Right renal cortex interstitium (tissue), 3 donors: Measurements from ENCODE around the gene CD53. TPM values are rescaled to one million over a fixed set of nuclear protein-coding genes. Genes with fewer than 3 reads are reported as not detected.
"Not testable (repeated sequence)": the region's sequence is repeated elsewhere in the genome, so short reads cannot be mapped to it uniquely, and the experiment has no call there.

ENCODE experiments used
- DNase-seq, 3 donors: peaks; one replicate each; pipeline ENCODE4 v3.0.0-alpha.2; 2013; ENCODE audit warnings: low read depth in 3 of 3, low spot score in 2 of 3
- polyA plus RNA-seq, 3 donors: library from polyadenylated mRNA; unstranded; fragments of 120-200 nt; gene quantifications; one replicate each; pipeline ENCODE4 v1.2.1, GENCODE V29; 2013; ENCODE audit not compliant: insufficient read length in 3 of 3

Gene CD53
- polyA plus RNA-seq, 3 donors: 5.4 to 7.4 (median 6.7) TPM

DNA sequence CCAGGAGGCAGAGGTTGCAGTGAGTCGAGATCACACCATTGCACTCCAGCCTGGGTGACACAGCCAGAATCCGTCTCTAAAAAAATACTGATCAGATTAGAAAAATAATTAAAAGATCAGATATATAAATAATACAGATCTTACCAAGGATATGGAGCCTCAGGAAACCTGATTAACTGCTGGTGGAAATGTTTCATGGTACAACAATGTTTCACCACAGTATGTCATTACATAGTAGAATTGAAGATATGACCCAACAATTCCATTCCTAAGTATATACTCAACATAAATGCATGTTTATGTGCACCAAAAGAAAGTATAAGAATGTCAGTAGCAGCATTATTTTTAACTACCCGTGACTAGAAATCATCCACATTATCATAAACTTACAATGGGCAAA lies 41.7 kb downstream of the CD53 start:
- no peak for DNase-seq

GRCh38 chr1:110915804-110916203 lies 42.9 kb downstream of the CD53 start:
- no peak for DNase-seq

DNA sequence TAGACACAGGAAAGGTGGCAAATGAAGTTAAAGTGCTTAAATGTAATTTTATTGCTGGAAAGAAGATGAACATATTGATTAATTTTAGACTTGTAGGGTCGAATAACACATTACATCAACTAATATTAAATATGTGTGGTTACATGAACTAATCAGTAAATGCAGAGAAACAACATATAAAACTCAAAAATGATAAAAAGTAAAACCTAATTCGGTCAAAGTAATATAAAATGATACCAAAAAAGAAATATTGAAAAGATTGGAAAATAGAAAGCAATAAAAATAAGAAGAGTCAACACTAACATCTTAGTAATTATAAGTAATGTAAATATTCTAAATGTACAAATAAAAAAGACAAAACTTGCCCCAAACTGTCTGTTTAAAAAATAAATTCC lies 43.3 kb downstream of the CD53 start:
- DNase-seq: no peak

GRCh38 chr1:110916669-110917306 lies 43.8 kb downstream of the CD53 start:
- no peak for DNase-seq

DNA sequence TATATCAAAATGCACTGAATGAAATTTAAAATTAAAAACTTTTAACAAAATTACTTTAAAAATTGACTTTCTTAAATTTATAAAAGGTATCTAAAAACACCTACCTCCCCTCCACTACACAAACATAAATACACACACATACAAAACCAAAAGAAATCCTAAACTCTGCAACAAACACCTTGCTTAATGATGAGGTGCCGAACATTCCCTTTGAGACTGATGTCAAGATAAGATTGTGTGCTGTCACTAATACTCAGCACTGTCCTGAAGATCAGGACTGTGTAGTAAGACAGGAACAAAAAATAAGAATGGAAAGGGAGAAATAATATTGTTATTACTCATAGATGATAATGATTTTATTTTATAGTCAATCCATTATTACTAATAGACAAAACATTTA lies 45.1 kb downstream of the CD53 start:
- DNase-seq: no peak

DNA sequence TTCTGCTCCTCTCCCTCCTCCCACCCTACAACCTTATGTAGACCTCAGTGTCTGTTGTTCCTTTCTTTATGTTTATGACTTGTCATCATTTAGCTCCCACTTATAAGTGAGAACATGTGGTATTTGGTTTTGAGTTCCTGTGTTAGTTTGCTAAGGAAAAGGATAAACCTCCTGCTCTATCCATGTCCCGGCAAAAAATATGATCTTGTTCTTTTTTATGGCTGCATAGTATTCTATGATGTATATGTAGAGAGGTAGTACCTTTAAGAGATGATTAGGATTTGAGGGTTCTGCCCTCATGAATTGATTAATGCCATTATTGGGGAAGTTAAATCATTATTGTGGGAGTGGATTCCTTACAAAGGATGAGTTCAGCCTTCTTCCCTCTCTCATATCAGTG lies 49.0 kb downstream of the CD53 start:
- DNase-seq: no peak

GRCh38 chr1:110927484-110928075 lies 54.6 kb downstream of the CD53 start:
- no peak for DNase-seq

DNA sequence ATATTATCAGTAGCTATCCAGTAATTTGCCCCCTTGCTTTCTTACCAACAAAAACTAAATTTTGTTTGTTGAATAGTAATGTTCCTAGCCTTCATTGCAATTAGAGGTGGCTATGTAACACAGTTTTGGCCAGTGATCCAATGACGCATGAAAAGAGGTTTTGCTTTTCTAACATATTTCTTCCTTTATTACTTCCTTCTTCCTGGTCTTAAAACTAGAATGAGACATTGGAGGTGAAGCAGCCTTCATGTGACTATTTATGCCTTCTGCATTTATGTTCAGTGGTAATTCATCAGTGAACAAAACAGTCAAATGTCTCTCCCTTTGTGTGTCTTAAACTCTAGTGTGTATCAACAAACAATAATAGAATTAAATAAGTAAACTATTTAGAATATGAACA lies 55.2 kb downstream of the CD53 start:
- no peak for DNase-seq

DNA sequence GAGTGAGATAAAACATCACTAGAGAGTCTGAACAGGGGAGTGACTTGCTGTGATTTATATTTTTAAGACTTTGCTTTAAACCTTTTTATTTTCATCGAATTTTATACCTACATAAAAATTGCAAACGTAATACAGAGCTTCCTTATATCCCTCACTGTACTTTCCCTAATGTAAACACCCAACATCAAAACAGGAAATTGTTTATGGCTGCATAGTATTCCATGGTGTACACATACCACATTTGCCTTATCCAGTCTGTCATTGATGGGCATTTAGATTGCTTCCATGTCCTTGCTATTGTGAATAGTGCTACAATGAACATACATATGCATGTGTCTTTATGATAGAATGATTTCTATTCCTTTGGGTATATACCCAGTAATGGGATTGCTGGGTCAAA lies 56.0 kb downstream of the CD53 start:
- DNase-seq: no peak

DNA sequence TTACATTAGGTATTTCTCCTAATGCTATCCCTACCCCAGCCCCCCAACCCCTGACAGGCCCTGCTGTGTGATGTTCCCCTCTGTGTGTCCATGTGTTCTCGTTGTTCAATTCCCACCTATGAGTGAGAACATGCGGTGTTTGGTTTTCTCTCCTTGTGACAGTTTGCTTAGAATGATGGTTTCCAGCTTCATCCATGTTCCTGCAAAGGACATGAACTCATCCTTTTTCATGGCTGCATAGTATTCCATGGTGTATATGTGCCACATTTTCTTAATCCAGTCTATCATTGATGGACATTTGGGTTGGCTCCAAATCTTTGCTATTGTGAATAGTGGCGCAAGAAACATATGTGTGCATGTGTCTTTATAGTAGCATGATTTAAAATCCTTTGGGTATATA lies 58.1 kb downstream of the CD53 start:
- not testable (repeated sequence) for DNase-seq

- no peak for DNase-seq
These were observed 63.6 kb downstream of the CD53 start for GRCh38 chr1:110936567-110936966.

- no peak for DNase-seq
These were observed 71.9 kb downstream of the CD53 start for GRCh38 chr1:110944806-110945205.

DNA sequence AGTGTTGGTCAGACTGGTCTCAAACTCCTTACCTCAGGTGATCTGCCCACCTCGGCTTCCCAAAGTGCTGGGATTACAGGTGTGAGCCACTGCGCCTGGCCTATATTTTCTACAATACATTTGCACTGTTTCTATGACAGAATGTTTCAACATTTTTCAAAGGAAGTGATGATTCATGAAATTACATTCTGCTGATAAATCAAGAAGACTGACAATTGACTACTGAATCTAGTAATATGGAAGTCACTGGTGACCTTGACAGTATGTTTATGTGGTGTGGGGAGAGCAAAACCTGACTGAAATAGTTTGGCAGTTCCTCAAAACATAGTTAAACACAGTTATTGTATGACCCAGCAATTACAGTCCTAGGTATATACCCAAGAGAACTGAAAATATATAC lies 72.7 kb downstream of the CD53 start:
- no peak for DNase-seq

GRCh38 chr1:110948038-110948810 lies 75.3 kb downstream of the CD53 start:
- no peak for DNase-seq

Other genes starting within 250 kb of the CD53 start
- under 1 TPM; 0.12 to 0.15 (median 0.14) TPM for gene KCNA3, start 198.2 kb upstream of the CD53 start, polyA plus RNA-seq
- gene LRIF1, start 90.8 kb downstream of the CD53 start, polyA plus RNA-seq: 10 to 100 TPM; 18.2 to 19.7 (median 19.5) TPM